VCaP (cell line): ENCODE data around the gene SPRR1B.

Source experiments
- H3K27ac ChIP-seq: fragments of 450-650 bp; 2 replicates; pipeline ENCODE4 v1.5.1; 2017
- TF ChIP-seq, protein P1 (sequence below): fragments of 450-650 bp; conservative IDR thresholded peaks from 2 replicates; pipeline ENCODE4 v1.5.1; 2017; ENCODE audit warnings: mild to moderate bottlenecking, moderate library complexity

The SPRR1B gene, protein sequence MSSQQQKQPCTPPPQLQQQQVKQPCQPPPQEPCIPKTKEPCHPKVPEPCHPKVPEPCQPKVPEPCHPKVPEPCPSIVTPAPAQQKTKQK

DNA sequence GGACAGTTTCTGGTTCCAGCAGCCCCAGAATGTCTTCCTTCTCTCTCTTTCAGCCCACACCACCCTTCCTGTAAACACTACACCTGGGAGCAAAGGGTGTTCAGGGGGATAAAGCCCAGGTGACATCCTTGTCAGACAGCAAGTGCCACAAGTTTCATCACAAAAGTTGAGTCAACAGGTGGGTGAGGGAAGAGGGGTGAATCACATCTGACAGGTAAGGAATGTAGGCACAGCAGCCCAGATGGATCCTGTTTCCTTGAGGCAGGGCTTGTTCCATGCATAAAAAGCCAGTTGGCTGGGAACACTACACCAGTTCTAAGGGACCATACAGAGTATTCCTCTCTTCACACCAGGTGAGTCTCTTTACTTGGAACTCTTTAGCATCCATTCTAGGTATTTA lies at the start of gene SPRR1B:
Gene SPRR1B (plus strand): TSS at position 309 of the 400 bp plus-strand sequence. CDS start 1,143 bp downstream, outside the sequence.
- TF ChIP-seq, protein P1, sequence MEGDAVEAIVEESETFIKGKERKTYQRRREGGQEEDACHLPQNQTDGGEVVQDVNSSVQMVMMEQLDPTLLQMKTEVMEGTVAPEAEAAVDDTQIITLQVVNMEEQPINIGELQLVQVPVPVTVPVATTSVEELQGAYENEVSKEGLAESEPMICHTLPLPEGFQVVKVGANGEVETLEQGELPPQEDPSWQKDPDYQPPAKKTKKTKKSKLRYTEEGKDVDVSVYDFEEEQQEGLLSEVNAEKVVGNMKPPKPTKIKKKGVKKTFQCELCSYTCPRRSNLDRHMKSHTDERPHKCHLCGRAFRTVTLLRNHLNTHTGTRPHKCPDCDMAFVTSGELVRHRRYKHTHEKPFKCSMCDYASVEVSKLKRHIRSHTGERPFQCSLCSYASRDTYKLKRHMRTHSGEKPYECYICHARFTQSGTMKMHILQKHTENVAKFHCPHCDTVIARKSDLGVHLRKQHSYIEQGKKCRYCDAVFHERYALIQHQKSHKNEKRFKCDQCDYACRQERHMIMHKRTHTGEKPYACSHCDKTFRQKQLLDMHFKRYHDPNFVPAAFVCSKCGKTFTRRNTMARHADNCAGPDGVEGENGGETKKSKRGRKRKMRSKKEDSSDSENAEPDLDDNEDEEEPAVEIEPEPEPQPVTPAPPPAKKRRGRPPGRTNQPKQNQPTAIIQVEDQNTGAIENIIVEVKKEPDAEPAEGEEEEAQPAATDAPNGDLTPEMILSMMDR: no peak
- H3K27ac ChIP-seq: no peak within 1 kb of the TSS

DNA sequence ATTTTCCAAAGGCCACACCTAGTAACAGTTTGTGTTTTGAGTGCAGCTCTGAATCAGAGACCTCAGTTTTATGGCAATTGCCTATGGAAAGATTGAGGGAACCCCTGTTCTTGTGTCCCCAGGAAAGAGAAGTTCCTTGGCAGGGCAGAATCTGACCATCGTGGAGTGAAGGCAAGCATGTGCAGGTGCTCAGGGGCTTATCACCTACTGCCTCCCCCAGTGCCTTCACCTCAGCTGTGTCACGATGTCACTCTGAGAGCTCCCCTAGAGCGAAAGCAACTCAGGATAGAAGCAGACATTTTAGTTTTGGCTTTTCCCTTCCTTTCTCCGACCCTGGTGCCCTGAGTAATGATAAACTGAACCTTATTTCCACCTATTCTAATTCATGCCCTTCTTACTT lies 48.9 kb upstream of the SPRR1B start:
- H3K27ac ChIP-seq: no peak overlapping the region
- TF ChIP-seq, protein P1: no peak

DNA sequence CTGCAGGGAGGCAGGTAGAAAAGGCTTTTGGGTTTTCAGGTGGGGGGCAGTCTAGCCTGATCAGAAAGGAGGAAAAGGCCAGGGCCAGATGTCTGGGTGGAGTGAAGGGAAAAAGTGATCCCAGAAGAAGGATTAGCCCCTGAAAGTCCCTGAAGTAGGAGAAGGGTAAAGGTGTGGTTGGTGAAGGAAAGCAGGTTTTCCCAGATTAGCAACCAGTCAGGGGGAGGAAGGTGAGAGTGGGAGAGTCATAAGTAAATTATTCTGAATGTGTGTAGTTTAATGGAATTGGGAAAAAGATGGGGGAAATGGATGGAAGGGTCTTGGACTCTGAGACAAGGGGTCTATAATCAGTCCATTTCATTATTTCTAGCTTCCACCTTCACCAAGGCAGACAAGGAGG lies 47.8 kb upstream of the SPRR1B start:
- H3K27ac ChIP-seq: no peak overlapping the region
- TF ChIP-seq, protein P1: no peak

DNA sequence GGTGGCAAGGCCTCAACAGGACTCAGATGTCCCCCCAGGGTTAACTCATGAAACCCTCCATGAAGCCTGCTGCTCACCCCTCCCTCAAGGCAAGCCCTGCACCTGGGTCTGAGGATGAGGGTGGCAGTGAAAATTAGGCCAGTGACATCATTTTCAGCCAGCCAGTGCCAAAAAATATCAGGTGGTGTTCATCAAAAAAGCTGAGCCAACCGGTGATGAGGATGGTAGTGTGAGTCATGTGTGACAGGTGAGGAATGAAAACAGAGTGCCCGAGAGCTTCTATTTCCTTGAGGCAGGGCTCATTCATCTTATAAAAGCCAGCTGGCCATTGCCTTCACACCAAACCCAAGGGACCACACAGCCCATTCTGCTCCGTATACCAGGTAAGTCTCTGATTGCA lies 47.3 kb upstream of the SPRR1B start, which contains the start of gene SPRR1A:
Gene SPRR1A (plus strand): TSS at position 339 of the 400 bp plus-strand sequence. CDS start 1,150 bp downstream, outside the sequence.
- TF ChIP-seq, protein P1: no peak
- no peak within 1 kb of the TSS for H3K27ac ChIP-seq

DNA sequence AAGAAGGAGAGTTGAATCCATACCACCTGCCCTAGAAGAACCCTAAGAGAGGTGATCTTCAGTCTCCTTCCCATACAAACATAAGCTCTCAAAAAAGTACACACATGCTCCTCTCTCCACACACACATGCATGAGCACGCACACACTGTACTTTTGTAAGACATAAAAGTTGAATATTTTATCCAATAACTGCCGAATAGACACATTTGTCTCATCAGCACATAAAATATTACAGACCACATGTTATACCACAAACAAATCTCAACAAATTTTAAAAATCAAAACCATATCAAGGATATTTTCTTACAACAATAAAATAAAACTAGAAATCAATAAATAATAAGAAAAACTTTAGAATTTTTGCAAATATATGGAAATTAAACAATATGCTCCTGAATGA lies 44.4 kb upstream of the SPRR1B start:
- H3K27ac ChIP-seq: no peak overlapping the region

DNA sequence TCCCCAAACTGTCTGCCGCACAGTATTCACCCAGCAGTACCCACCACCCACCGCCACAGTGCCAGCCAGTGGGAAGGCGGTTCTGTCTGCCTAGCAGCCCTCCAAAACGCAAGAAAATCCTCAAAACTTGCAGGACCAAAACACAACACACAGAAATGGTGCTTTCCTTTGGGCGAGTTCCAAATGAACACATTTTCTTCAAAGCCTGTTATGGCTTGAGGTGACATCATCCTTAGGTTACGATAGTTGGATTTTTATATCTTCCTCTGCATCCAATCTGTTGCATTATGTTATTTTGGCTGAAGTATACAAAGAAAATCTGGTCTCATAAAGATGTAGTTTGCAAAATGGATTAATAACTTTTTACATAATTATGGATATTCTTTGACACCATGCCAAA lies 37.8 kb upstream of the SPRR1B start:
- TF ChIP-seq, protein P1: no peak

More for the DNA sequence above, 44.4 kb upstream of the SPRR1B start:
- TF ChIP-seq, protein P1: no peak

DNA sequence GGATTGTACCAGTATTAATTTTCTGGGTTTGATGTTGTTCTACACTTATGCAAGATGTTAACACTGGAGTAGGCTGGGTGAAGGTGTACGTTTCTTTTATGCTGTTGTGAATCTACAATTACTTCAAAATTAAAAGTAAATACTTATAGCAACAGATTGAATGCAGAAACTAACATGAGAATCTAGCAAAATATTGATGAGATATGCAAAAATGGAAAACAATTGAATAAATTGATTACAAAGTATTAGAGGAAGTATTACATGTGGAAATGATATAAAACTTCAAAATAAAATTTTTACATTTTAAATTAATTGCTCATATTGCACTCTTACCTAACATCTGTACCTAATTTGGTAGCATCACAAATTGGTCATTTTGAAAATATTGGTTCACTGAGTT lies 35.2 kb upstream of the SPRR1B start:
- TF ChIP-seq, protein P1: no peak

More for the DNA sequence above, 37.8 kb upstream of the SPRR1B start:
- no peak overlapping the region for H3K27ac ChIP-seq

More for the DNA sequence above, 35.2 kb upstream of the SPRR1B start:
- H3K27ac ChIP-seq: no peak overlapping the region
